Measurements from ENCODE around the gene DYDC2.

Gene DYDC2

DNA sequence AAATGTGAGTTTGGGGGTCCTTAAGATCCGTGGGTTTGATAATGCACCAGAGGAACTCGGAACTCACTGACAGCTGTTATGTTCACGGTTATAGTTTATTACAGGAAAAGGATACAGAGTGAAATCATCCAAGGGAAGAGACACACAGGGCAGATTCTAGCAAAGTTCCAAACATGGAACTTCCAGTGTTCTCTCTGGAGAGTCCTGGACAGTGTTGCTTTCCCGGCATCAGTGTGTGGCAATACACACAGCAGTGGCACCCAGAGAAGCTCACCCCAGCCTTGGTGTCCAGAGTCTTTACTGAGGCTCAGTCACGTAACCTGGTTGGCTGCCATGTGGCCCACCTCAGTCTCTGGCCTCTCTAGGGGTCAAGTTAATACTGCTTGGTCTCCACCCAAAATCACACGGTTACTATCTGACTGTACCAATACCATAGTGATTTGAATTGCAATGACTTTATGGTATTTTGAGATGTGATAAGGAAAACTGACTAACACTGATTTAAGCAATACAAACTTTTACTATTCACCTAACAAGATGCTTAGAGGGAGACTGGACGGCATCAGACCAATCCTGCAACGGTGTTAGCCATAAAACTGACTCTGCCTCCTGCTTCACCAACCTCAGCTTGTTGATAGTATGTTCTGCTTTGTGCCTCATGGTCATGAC is 43.7 kb downstream of the DYDC2 start:
- Histone ChIP-seq H3K4me1 (ENCODE audit: low read length) (no peaks in the 10 kb centered on the region), H3K4me2 (ENCODE audit: low read depth, low read length) (no peak overlapping the region), H3K27me3 (replicated peaks; ENCODE audit: insufficient read depth, low read length) (no peaks in the 10 kb centered on the region), H4K20me1 (ENCODE audit: insufficient read depth, low read length) (no peaks in the 10 kb centered on the region), H3K27ac (ENCODE audit: low read length) (no peak overlapping the region), H3K36me3 (replicated peaks; ENCODE audit: insufficient read depth, low read length) (no peaks in the 10 kb centered on the region), H2AFZ (ENCODE audit: low read length) (no peak overlapping the region), H3K4me3 (ENCODE audit: low read length) (no peak overlapping the region), H3K9me3 (replicated peaks; ENCODE audit: insufficient read depth, low read length) (no peaks in the 10 kb centered on the region), H3F3A (ENCODE audit: insufficient read depth, low read length) (no peaks in the 10 kb centered on the region), H3K9ac (ENCODE audit: low read length) (no peak overlapping the region), H3K9me2 (replicated peaks; ENCODE audit: insufficient read depth, low read length) (no peaks in the 10 kb centered on the region), H3K79me2 (ENCODE audit: low read length) (no peaks in the 10 kb centered on the region)
- TF ChIP-seq EZH2phosphoT487 (IDR thresholded peaks at IDR 0.05; ENCODE audit: low read length) (no peak), EZH2 (optimal IDR thresholded peaks at IDR 0.05; ENCODE audit: low read depth, low read length) (no peak)
- TF ChIP-seq, protein P1, sequence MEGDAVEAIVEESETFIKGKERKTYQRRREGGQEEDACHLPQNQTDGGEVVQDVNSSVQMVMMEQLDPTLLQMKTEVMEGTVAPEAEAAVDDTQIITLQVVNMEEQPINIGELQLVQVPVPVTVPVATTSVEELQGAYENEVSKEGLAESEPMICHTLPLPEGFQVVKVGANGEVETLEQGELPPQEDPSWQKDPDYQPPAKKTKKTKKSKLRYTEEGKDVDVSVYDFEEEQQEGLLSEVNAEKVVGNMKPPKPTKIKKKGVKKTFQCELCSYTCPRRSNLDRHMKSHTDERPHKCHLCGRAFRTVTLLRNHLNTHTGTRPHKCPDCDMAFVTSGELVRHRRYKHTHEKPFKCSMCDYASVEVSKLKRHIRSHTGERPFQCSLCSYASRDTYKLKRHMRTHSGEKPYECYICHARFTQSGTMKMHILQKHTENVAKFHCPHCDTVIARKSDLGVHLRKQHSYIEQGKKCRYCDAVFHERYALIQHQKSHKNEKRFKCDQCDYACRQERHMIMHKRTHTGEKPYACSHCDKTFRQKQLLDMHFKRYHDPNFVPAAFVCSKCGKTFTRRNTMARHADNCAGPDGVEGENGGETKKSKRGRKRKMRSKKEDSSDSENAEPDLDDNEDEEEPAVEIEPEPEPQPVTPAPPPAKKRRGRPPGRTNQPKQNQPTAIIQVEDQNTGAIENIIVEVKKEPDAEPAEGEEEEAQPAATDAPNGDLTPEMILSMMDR (IDR thresholded peaks at IDR 0.05; ENCODE audit: low read length): no peak
- no peak for DNase-seq

DNA sequence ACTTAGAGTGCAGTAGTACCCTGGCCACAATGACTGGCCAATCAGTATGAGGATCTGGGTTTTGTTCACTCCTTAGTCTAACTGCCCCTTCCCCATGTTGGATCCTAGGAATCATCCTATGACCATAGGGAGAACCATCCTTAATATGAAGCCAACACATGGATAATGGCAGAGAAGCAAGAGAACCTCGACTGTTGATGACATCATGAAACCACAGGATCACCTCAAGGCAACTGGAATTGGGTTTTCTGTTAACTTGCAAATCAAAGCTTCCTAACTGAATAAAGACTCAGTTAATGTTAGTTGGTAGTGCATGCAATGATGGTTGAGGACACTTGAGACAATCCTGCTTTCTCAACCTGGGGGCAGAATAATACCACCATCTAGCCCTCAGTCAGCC is 48.5 kb downstream of the DYDC2 start:
- no peaks in the 10 kb centered on the region for H3K9me3 ChIP-seq (replicated peaks; ENCODE audit: insufficient read depth, low read length)
- H3K36me3 ChIP-seq (replicated peaks; ENCODE audit: insufficient read depth, low read length): no peaks in the 10 kb centered on the region
- H3F3A ChIP-seq (ENCODE audit: insufficient read depth, low read length): 0 out of 2 replicates have a peak, but pooled peaks cover 3% of the 10 kb centered on the region
- no peaks in the 10 kb centered on the region for H3K4me1 ChIP-seq (ENCODE audit: low read length)
- no peak overlapping the region for H3K4me3 ChIP-seq (ENCODE audit: low read length)
- no peaks in the 10 kb centered on the region for H4K20me1 ChIP-seq (ENCODE audit: insufficient read depth, low read length)
- no peak overlapping the region for H3K9ac ChIP-seq (ENCODE audit: low read length)
- H3K9me2 ChIP-seq (replicated peaks; ENCODE audit: insufficient read depth, low read length): no peaks in the 10 kb centered on the region
- H3K4me2 ChIP-seq (ENCODE audit: low read depth, low read length): no peak overlapping the region
- no peak overlapping the region for H3K27ac ChIP-seq (ENCODE audit: low read length)
- H2AFZ ChIP-seq (ENCODE audit: low read length): no peak overlapping the region
- H3K27me3 ChIP-seq (replicated peaks; ENCODE audit: insufficient read depth, low read length): no peaks in the 10 kb centered on the region
- TF ChIP-seq EZH2 (optimal IDR thresholded peaks at IDR 0.05; ENCODE audit: low read depth, low read length): no peak
- TF ChIP-seq, protein P1 (IDR thresholded peaks at IDR 0.05; ENCODE audit: low read length): no peak
- no peak for TF ChIP-seq EZH2phosphoT487 (IDR thresholded peaks at IDR 0.05; ENCODE audit: low read length)
- no peak for DNase-seq
- H3K79me2 ChIP-seq (ENCODE audit: low read length): no peaks in the 10 kb centered on the region

- Histone ChIP-seq H3K4me2 (ENCODE audit: low read depth, low read length) (no peak overlapping the region), H4K20me1 (ENCODE audit: insufficient read depth, low read length) (no peaks in the 10 kb centered on the region), H3K4me1 (ENCODE audit: low read length) (no peaks in the 10 kb centered on the region), H3K9ac (ENCODE audit: low read length) (no peak overlapping the region), H3K79me2 (ENCODE audit: low read length) (no peaks in the 10 kb centered on the region), H3K27me3 (replicated peaks; ENCODE audit: insufficient read depth, low read length) (no peaks in the 10 kb centered on the region), H3K27ac (ENCODE audit: low read length) (no peak overlapping the region), H3F3A (ENCODE audit: insufficient read depth, low read length) (0 out of 2 replicates have a peak, but pooled peaks cover 3% of the 10 kb centered on the region), H3K9me2 (replicated peaks; ENCODE audit: insufficient read depth, low read length) (no peaks in the 10 kb centered on the region), H3K9me3 (replicated peaks; ENCODE audit: insufficient read depth, low read length) (no peaks in the 10 kb centered on the region), H3K4me3 (ENCODE audit: low read length) (no peak overlapping the region), H2AFZ (ENCODE audit: low read length) (no peak overlapping the region), H3K36me3 (replicated peaks; ENCODE audit: insufficient read depth, low read length) (no peaks in the 10 kb centered on the region)
- peak; percentile 26 for DNase-seq
- TF ChIP-seq, protein P1 (IDR thresholded peaks at IDR 0.05; ENCODE audit: low read length): no peak
- TF ChIP-seq EZH2 (optimal IDR thresholded peaks at IDR 0.05; ENCODE audit: low read depth, low read length) (no peak), EZH2phosphoT487 (IDR thresholded peaks at IDR 0.05; ENCODE audit: low read length) (no peak)
Observed at GRCh38 chr10:80405626-80406025, 49.0 kb downstream of the DYDC2 start.

Measured in MM.1S (cell line).